Activated CD4-positive, alpha-beta memory T cell treated with anti-CD3 and anti-CD28 coated beads, Interleukin-2, amount 10 ng/mL, durations not matched to agents 7 days and 5 days (primary cell): ENCODE data around the gene LACTB. TPM values are rescaled to one million over a fixed set of nuclear protein-coding genes. Genes with fewer than 3 reads are reported as not detected.

Source experiments
- CTCF ChIA-PET: fragments of 350-600 bp; sonication (Branson Sonifier 250); formaldehyde crosslinking; loops from one replicate; lab custom pipeline; 2021; ENCODE audit warnings: antibody characterized with exemption, inconsistent platforms; lab: Charles Lee
- POLR2A ChIA-PET: fragments of 350-600 bp; sonication (Branson Sonifier 250); formaldehyde crosslinking; loops from one replicate; lab custom pipeline; 2021; ENCODE audit warnings: antibody characterized with exemption; lab: Charles Lee
- DNase-seq: peaks from one replicate; pipeline ENCODE4 v3.0.0-alpha.2; 2020
- H3K27ac Mint-ChIP-seq: one replicate; pipeline ENCODE4 v1.8.0; 2021; ENCODE audit warnings: mild to moderate bottlenecking, mixed read lengths
- H3K27me3 Mint-ChIP-seq: one replicate; pipeline ENCODE4 v1.8.0; 2021; ENCODE audit warnings: mixed read lengths
- H3K36me3 Mint-ChIP-seq: one replicate; pipeline ENCODE4 v1.8.0; 2021; ENCODE audit warnings: low read depth, mixed read lengths
- H3K4me1 Mint-ChIP-seq: one replicate; pipeline ENCODE4 v1.8.0; 2021; ENCODE audit warnings: mixed read lengths
- H3K4me3 Mint-ChIP-seq: one replicate; pipeline ENCODE4 v1.8.0; 2021; ENCODE audit warnings: mild to moderate bottlenecking, mixed read lengths
- H3K9me3 Mint-ChIP-seq: one replicate; pipeline ENCODE4 v1.8.0; 2021; ENCODE audit warnings: mixed read lengths
- total RNA-seq, 2 experiments: library from RNA; stranded (reverse); gene quantifications; one replicate each; pipeline ENCODE4 v1.2.3, GENCODE V29; 2021

Gene LACTB, protein sequence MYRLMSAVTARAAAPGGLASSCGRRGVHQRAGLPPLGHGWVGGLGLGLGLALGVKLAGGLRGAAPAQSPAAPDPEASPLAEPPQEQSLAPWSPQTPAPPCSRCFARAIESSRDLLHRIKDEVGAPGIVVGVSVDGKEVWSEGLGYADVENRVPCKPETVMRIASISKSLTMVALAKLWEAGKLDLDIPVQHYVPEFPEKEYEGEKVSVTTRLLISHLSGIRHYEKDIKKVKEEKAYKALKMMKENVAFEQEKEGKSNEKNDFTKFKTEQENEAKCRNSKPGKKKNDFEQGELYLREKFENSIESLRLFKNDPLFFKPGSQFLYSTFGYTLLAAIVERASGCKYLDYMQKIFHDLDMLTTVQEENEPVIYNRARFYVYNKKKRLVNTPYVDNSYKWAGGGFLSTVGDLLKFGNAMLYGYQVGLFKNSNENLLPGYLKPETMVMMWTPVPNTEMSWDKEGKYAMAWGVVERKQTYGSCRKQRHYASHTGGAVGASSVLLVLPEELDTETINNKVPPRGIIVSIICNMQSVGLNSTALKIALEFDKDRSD
- 10 to 100 TPM; 12.7 to 14.0 TPM for total RNA-seq

DNA sequence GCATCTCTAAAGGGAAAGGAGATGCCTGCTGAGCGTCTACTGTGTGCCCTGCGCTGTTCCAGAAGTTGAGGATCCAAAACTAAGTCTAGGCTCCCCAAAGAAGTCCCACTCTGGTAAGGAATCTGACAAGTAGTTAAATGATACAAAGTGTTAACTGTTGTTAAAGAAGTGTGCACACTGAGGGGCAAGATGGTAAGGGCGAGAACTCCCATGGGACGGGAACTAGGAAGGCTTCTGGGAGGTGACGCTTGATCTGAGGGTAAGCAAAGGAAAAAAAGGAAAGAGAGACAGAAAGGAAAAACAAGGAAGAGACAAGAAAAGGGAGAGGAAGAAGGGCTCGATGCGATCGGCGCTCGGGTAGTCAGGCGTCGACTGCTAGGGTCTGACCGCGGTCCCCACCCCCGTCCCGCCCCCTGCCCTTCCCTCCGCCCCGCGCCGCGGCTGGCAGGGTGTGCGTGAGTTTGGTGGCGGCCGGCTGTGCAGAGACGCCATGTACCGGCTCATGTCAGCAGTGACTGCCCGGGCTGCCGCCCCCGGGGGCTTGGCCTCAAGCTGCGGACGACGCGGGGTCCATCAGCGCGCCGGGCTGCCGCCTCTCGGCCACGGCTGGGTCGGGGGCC lies at the start of gene LACTB:
Gene LACTB (plus strand): TSS at position 480 of the 620 bp plus-strand sequence. CDS start 11 bp downstream, at position 491.
- ChIA-PET CTCF (no interaction called here), POLR2A (no interaction called here)
- peak within 1 kb of the TSS; percentile 88 for H3K4me3 Mint-ChIP-seq
- no peaks in the 10 kb centered on the region for H3K27me3 Mint-ChIP-seq
- H3K36me3 Mint-ChIP-seq, result peaks cover 16% of the 10 kb centered on the region
- H3K27ac Mint-ChIP-seq, result peak within 1 kb of the TSS; percentile 74
- H3K4me1 Mint-ChIP-seq, result peaks cover 15% of the 10 kb centered on the region
- H3K9me3 Mint-ChIP-seq, result peaks cover 19% of the 10 kb centered on the region
- peak; percentile 85 for DNase-seq

DNA sequence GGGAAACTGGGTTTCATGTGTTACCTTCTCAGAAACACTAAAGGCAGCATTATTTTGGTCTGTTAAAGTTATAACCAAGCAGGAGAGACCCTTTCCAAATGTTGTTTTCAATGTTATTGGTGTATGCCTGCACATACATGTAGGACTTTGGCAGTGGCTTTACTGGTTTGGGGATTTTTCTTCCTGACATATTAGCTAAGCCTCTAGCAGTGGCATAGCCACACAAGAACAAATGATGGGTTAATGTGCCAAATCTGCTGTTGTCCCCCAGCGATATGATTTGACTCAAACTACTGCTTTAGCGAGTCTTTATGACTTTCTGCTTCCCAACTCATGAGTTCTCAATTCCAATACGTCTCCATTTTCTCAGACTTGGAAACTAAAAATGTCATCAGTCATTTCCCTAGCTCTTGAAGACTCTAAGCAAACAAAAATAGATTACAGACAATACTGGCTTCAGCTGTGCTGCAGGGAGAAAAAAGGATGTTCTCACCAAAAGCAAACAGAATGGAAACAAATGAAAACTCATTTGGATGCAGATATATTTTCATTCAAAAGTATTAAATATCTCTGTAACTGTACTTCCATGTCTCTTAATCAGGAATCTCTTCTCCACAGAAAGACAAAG lies 49.5 kb upstream of the LACTB start:
- CTCF ChIA-PET, result interaction anchor here (3.5 kb wide), 1 partner anchor 24 kb away, joined by 10 read pairs; no protein-coding TSS in a partner anchor
- DNase-seq, result no peak
- no peaks in the 10 kb centered on the region for H3K36me3 Mint-ChIP-seq
- H3K4me1 Mint-ChIP-seq, result peaks cover 22% of the 10 kb centered on the region
- H3K9me3 Mint-ChIP-seq, result no peaks in the 10 kb centered on the region
- H3K27ac Mint-ChIP-seq, result no peak overlapping the region
- H3K27me3 Mint-ChIP-seq, result no peaks in the 10 kb centered on the region
- H3K4me3 Mint-ChIP-seq, result no peak overlapping the region
- POLR2A ChIA-PET, result no interaction called here

DNA sequence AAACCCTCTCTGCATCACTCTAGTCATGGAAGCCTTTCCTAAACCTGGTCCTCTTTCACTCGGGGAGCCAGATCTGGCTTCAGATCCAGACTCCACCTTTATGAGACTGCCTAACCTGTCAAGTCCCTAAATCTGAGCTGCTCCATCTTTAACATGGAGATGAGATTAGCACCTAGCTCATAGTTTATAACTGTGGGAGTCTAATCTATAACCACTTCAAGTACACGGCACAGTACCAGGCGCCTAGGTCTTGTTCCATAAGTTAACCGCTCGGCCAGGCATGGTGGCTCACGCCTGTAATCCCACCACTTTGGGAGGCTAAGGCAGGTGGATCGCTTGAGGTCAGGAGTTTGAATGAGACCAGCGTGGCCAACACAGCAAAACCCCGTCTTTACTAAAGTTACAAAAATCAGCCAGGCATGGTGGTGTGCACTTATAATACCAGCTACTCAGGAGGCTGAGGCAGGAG lies 48.8 kb upstream of the LACTB start:
- Mint-ChIP-seq H3K36me3 (no peaks in the 10 kb centered on the region), H3K4me1 (peaks cover 22% of the 10 kb centered on the region), H3K27ac (no peak overlapping the region), H3K27me3 (peaks cover 3% of the 10 kb centered on the region), H3K4me3 (no peak overlapping the region), H3K9me3 (no peaks in the 10 kb centered on the region)
- ChIA-PET CTCF (interaction anchor here (3.5 kb wide), 1 partner anchor 25 kb away, joined by 10 read pairs; no protein-coding TSS in a partner anchor), POLR2A (no interaction called here)
- DNase-seq, result no peak

DNA sequence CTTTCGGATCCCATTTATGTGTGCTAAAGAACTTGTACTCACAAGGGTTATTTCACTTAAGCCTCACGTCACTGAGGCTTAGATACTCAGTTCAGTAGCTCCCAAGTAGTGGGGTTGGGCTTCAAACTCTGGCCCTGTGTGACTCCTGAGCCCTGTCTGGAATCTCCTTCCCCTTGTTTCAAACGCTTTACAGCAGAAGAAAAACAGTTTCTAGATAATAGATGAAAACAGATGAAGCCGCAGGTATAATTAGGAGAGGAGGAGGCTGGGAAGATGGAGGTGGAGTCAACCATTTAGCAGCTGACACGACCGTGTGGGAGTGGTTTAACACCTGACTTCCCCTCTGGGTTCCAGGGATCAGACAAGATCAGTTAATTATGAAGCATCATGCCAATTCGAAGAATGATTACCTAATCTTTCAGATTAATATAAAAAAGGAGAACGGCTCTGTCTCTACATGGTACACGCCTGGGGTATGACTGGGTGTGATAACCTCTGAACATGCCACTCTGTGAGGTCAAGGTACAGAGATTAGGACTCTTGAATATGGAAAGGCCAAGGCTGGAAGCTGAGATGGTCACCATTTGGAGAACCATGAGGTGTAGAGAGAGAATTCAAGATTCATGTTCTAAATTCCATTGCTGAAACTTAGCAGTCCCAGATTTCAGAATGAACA lies 48.0 kb upstream of the LACTB start:
- CTCF ChIA-PET, result interaction anchor here (3.5 kb wide), 1 partner anchor 26 kb away, joined by 10 read pairs; no protein-coding TSS in a partner anchor
- Mint-ChIP-seq H3K27ac (no peak overlapping the region), H3K4me3 (no peak overlapping the region), H3K4me1 (peaks cover 22% of the 10 kb centered on the region), H3K9me3 (no peaks in the 10 kb centered on the region), H3K27me3 (peaks cover 6% of the 10 kb centered on the region), H3K36me3 (no peaks in the 10 kb centered on the region)
- no peak for DNase-seq
- POLR2A ChIA-PET, result no interaction called here

DNA sequence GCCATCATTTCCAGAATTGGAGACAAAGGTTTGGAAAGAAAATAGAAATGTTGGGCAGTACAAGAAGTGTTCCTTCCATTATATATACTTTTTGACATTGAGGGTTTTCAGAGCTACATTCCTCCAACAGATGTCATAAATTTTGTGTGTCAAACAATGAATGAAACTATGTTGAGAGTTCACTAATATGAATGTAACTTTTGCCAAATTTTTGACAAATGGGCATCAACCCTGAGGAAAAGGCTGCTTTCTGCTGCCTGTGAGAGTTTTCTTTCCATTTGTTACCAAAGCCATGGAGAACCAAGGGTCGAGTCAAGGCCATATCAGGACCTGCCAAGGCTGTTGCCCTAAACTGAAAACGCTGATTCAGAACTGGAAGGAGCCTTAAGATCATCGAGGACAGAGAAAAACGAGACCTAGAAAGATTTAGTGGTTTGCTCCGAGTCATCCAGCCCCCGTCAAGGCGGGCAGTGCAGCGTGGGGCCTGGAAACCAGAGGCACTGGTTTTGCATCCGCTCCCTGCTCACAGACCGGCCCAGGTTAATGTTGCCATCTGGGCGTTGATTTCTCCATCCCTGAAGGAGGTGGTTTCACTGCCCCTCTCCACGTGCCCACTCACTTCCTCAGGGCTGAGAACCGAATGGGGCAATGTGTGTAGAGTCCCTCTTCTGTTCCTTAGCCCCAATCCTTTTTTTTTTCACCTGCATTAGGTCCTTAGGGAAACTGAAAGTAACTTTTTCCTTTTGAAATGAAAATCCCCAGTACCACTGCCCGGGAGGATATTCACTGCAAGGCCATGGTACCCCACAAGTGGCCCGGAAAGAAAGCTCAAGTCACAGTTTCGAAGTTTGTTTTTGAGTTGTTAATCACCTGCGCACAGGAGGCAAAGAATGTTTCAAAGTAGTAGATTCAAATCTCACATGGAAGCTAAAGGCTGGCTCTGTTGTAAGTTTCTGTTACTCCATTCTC lies 46.4 kb upstream of the LACTB start:
- H3K27me3 Mint-ChIP-seq, result peaks cover 9% of the 10 kb centered on the region
- no peaks in the 10 kb centered on the region for H3K36me3 Mint-ChIP-seq
- DNase-seq, result no peak
- no peak overlapping the region for H3K4me3 Mint-ChIP-seq
- CTCF ChIA-PET, result interaction anchor here (0.6 kb wide), 1 partner anchor 13 kb away, joined by 4 read pairs; no protein-coding TSS in a partner anchor
- H3K4me1 Mint-ChIP-seq, result peaks cover 22% of the 10 kb centered on the region
- POLR2A ChIA-PET, result no interaction called here
- H3K27ac Mint-ChIP-seq, result no peak overlapping the region
- no peaks in the 10 kb centered on the region for H3K9me3 Mint-ChIP-seq

DNA sequence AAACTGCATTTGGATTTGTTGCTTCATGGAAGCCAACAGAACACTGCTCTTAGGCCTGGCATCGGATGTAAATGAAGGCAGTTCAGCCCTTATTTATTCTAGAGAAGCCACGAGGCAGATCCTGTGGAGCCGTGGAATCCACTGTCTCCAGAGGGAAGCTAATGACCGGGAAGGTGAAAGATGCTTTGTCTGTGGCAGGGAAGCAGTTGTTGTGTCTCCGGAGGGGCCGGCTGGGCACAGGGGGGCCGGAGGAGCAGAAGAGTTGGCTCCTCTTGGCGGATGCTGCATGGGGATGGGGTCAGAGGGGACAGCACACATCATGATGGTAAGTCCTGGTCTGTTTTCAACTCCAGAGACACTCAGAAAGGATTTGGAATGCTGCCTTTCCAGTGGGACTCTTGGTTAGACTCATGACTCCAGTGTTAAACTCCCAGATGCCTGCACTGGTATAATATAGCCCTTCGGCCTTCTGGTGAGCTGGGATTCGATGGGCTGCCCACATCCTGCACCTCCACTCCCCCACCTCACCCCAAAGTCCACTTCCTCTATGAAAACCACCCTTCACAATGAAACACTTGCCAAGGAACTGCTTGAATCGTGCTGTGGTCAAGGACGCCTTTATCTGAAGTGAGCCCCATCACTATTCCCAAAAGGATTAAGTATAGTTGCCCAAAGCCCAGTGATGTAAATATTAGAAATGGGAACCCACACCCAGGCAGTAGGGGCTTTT lies 45.5 kb upstream of the LACTB start:
- peaks cover 13% of the 10 kb centered on the region for H3K27me3 Mint-ChIP-seq
- H3K27ac Mint-ChIP-seq, result no peak overlapping the region
- CTCF ChIA-PET, result no interaction called here
- no peaks in the 10 kb centered on the region for H3K9me3 Mint-ChIP-seq
- no peak for DNase-seq
- peaks cover 16% of the 10 kb centered on the region for H3K4me1 Mint-ChIP-seq
- no peaks in the 10 kb centered on the region for H3K36me3 Mint-ChIP-seq
- H3K4me3 Mint-ChIP-seq, result no peak overlapping the region
- POLR2A ChIA-PET, result no interaction called here

DNA sequence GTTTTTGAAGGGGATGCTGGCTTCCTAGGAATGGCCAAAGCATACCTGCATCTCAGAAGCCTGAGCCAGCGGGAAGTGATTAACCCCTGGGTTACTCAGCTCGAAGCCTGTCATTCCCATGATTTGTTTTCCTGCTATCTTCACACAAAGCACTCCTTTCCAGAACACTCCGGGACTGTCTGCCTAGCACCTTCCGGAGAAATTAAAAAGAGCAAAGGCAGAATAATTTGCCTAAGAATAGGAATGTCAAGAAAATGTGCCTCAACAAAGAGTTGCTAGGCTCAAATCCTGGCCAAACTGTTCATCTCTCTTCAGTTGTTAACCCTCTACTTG lies 45.0 kb upstream of the LACTB start:
- Mint-ChIP-seq H3K9me3 (no peaks in the 10 kb centered on the region), H3K4me1 (peaks cover 16% of the 10 kb centered on the region), H3K27me3 (peaks cover 17% of the 10 kb centered on the region), H3K4me3 (no peak overlapping the region), H3K27ac (no peak overlapping the region), H3K36me3 (no peaks in the 10 kb centered on the region)
- DNase-seq, result no peak
- CTCF ChIA-PET, result no interaction called here
- POLR2A ChIA-PET, result no interaction called here

DNA sequence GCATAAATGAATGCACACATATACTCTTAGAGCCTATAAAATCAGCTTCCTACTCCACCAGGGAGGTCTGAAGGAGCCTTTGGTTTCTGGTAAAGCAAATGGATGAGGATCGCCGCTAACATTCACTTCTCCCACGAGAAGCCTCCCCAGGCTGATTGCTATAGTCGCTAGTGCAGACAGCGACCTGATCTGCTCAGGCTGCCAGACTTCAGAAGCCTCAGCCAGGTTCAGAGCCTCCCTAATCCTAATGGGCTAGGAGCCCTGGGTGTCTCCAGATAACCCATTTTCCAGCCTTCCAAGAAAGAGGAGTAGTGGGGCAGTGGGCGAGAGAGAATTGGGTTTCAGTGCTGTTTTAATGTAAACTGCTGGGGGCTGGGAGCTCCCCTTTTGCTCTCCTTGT lies 43.7 kb upstream of the LACTB start:
- Mint-ChIP-seq H3K27ac (no peak overlapping the region), H3K9me3 (no peaks in the 10 kb centered on the region), H3K36me3 (no peaks in the 10 kb centered on the region), H3K4me1 (peaks cover 16% of the 10 kb centered on the region), H3K27me3 (peaks cover 17% of the 10 kb centered on the region), H3K4me3 (no peak overlapping the region)
- DNase-seq, result no peak
- CTCF ChIA-PET, result interaction anchor here (1.0 kb wide), 1 partner anchor 30 kb away, joined by 3 read pairs; no protein-coding TSS in a partner anchor
- POLR2A ChIA-PET, result no interaction called here

DNA sequence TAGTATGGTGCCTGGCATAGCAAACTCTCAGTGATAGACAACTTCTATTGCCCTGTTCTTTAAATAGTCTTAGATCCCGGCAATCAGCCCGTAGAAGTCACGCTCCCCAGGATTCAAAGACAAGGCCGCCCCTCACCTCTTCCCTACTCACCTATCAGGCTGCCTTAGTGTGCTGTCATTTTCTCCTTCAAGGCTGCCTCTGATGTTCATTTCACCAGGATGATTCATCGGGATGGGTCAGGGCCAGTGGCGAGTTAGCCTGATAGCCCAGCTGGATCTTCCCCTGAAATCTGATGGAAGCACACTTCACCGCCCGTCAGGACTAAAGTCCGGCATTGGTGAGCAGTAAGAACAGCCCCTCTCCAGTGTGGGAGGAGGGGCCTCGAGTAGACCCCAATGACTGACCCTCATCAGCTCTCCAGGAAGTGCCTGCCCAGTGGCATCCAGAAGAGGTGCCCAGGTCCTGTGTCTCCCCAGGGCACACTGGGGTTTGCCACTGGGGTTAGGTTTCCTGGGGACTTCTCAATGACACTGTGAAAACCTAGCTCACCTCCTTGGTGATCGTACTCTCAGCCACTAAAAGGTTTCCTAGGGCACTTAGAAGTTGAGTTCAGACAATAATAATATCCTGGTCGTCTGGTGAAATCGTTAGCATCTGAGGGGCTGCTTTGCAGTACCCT lies 41.6 kb upstream of the LACTB start:
- Mint-ChIP-seq H3K36me3 (no peaks in the 10 kb centered on the region), H3K27ac (no peak overlapping the region), H3K27me3 (peaks cover 17% of the 10 kb centered on the region), H3K4me1 (peaks cover 16% of the 10 kb centered on the region), H3K4me3 (no peak overlapping the region), H3K9me3 (no peaks in the 10 kb centered on the region)
- DNase-seq, result no peak
- CTCF ChIA-PET, result no interaction called here
- POLR2A ChIA-PET, result no interaction called here

DNA sequence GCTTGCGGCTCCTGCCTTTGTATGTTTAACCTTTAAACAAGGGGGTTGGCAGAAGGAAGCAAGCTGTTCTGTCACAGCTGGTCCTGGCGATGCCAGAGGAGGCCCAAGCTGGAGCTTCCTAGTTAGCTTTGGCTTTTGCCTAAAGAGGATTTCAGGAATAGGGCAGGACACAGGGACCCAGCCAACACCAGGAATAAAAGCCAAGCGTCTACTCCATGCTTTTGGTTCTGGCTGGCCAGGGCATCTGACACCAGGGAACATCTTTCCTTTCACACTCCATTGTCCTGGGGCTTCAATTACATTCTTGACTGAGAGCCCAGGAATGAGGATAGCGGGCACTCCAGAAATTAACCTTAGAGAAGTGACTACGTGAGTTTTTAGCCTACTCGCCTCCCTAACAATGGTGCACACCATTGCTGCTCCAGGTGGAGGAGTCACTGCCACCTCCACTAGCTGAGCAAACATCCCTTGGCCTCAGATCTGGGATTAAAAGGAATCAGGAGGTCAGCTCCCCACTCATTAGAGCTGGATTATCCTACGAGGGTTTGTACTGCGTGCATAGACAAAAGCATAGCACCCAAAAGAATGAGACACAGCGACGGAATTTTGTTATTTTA lies 40.9 kb upstream of the LACTB start:
- peaks cover 17% of the 10 kb centered on the region for H3K27me3 Mint-ChIP-seq
- ChIA-PET POLR2A (no interaction called here), CTCF (no interaction called here)
- no peaks in the 10 kb centered on the region for H3K9me3 Mint-ChIP-seq
- no peaks in the 10 kb centered on the region for H3K36me3 Mint-ChIP-seq
- H3K4me3 Mint-ChIP-seq, result no peak overlapping the region
- DNase-seq, result no peak
- H3K27ac Mint-ChIP-seq, result no peak overlapping the region
- H3K4me1 Mint-ChIP-seq, result peaks cover 12% of the 10 kb centered on the region
